A549 (cell line): ENCODE results near the gene TMEM238L. TPM values are rescaled to one million over a fixed set of nuclear protein-coding genes. Genes with fewer than 3 reads are reported as not detected.

ENCODE experiments used
- ATAC-seq, 2 experiments: fragments of 200-7000 bp in 1 of 2; fragments of >200 bp in 1 of 2; cut with Nextera tagmentation in 1 of 2; cut with Tn5 transposase in 1 of 2; 3 replicates each; pipeline versions ENCODE4 v1.8.0 to v1.9.1; 2018 to 2020; ENCODE audit warnings: mild to moderate bottlenecking in 1 of 2, moderate library complexity in 1 of 2
- CTCF ChIA-PET: fragments of 300-600 bp; sonication (Branson Sonifier 250); formaldehyde crosslinking; extraction: SDS; loops from one replicate; lab custom pipeline; 2021; ENCODE audit warnings: antibody characterized with exemption, inconsistent platforms; lab: Yijun Ruan, JAX
- POLR2A ChIA-PET: fragments of 350-600 bp; formaldehyde crosslinking; extraction: SDS; loops from one replicate; lab custom pipeline; 2021; ENCODE audit warnings: antibody characterized with exemption, inconsistent platforms; lab: Yijun Ruan, JAX
- DNase-seq, 2 experiments: peaks; one replicate each; pipeline versions ENCODE4 v3.0.0 to v3.0.0-alpha.2; 2011 to 2016; ENCODE audit warnings: low read depth in 1 of 2, low spot score in 1 of 2
- FAIRE-seq: peaks from 2 replicates; lab custom pipeline; 2011; peaks lifted over from hg19 to GRCh38; lab: Jason Lieb, UNC
- H3K27ac ChIP-seq, 2 experiments: fragments of >200 bp; sonication (Bioruptor Twin); formaldehyde crosslinking; 3 replicates each; pipeline ENCODE4 v1.5.1; 2016 to 2017
- H3K4me1 ChIP-seq: fragments of >200 bp; sonication (Bioruptor Twin); formaldehyde crosslinking; 3 replicates; pipeline ENCODE4 v1.6.1; 2016
- H3K4me2 ChIP-seq: fragments of >200 bp; sonication (Bioruptor Twin); formaldehyde crosslinking; 3 replicates; pipeline ENCODE4 v1.6.1; 2016
- H3K4me3 ChIP-seq: fragments of >200 bp; sonication (Bioruptor Twin); formaldehyde crosslinking; 3 replicates; pipeline ENCODE4 v1.5.1; 2016
- H3K9me3 ChIP-seq: fragments of >200 bp; sonication (Bioruptor Twin); formaldehyde crosslinking; 3 replicates; pipeline ENCODE4 v1.6.1; 2016
- ATOH8 ChIP-seq: fragments of 250-450 bp; sonication (Bioruptor Pico); IDR thresholded peaks from 2 replicates; pipeline ENCODE4 v1.5.0; 2020; ENCODE audit warnings: low read depth, mild to moderate bottlenecking, moderate library complexity
- CBX8 ChIP-seq: fragments of 200-600 bp; sonication (generic); IDR thresholded peaks from 2 replicates; pipeline ENCODE4 v1.6.1; 2016
- CHD2 ChIP-seq: fragments of 150-350 bp; IDR thresholded peaks from 2 replicates; pipeline ENCODE4 v1.6.1; 2014; ENCODE audit warnings: low read length; ENCODE audit not compliant: partially characterized antibody
- EHF ChIP-seq: fragments of 250-450 bp; sonication (Bioruptor Pico); IDR thresholded peaks from 2 replicates; pipeline ENCODE4 v1.5.0; 2020; ENCODE audit warnings: mild to moderate bottlenecking
- ELK1 ChIP-seq: fragments of 150-350 bp; IDR thresholded peaks from 2 replicates; pipeline ENCODE4 v1.6.1; 2014; ENCODE audit warnings: low read depth, mild to moderate bottlenecking, low read length
- ESRRA ChIP-seq: fragments of 150-350 bp; IDR thresholded peaks from 2 replicates; pipeline ENCODE4 v1.6.1; 2014; ENCODE audit warnings: mild to moderate bottlenecking, low read length, borderline replicate concordance
- HDAC2 ChIP-seq: fragments of 200-600 bp; sonication (generic); IDR thresholded peaks from 2 replicates; pipeline ENCODE4 v1.6.1; 2016
- HES2 ChIP-seq: fragments of >200 bp; sonication (Bioruptor Twin); formaldehyde crosslinking; IDR thresholded peaks from 2 replicates; pipeline ENCODE4 v1.6.1; 2016
- HMGXB4 ChIP-seq: fragments of 250-450 bp; sonication (Bioruptor Pico); IDR thresholded peaks from 2 replicates; pipeline ENCODE4 v1.5.0; 2021; ENCODE audit warnings: mild to moderate bottlenecking, moderate library complexity, borderline replicate concordance
- HOXB5 ChIP-seq: fragments of 250-450 bp; sonication (Bioruptor Pico); IDR thresholded peaks from 2 replicates; pipeline ENCODE4 v1.5.0; 2020; ENCODE audit warnings: mild to moderate bottlenecking, moderate library complexity
- KDM5A ChIP-seq: fragments of 200-600 bp; sonication (generic); IDR thresholded peaks from 2 replicates; pipeline ENCODE4 v1.6.1; 2016; ENCODE audit warnings: antibody characterized with exemption, mild to moderate bottlenecking
- MAFK ChIP-seq: fragments of 450-650 bp; IDR thresholded peaks from 2 replicates; pipeline ENCODE4 v1.6.1; 2014; ENCODE audit not compliant: partially characterized antibody
- MAZ ChIP-seq: fragments of 150-350 bp; IDR thresholded peaks from 2 replicates; pipeline ENCODE4 v1.6.1; 2014; ENCODE audit warnings: antibody characterized with exemption, low read depth, low read length, borderline replicate concordance
- NFE2L2 ChIP-seq: fragments of 150-350 bp; conservative IDR thresholded peaks from 2 replicates; pipeline ENCODE4 v1.6.1; 2014; ENCODE audit warnings: low read length
- NPAS2 ChIP-seq: fragments of 250-450 bp; sonication (Bioruptor Pico); IDR thresholded peaks from 2 replicates; pipeline ENCODE4 v1.8.0; 2022; ENCODE audit warnings: mild to moderate bottlenecking, moderate library complexity, borderline replicate concordance
- RCOR1 ChIP-seq: fragments of 150-350 bp; IDR thresholded peaks from 2 replicates; pipeline ENCODE4 v1.6.1; 2014; ENCODE audit warnings: antibody characterized with exemption, low read length, low read depth
- REST ChIP-seq: fragments of 200-600 bp; sonication (generic); IDR thresholded peaks from 2 replicates; pipeline ENCODE4 v1.6.1; 2016; ENCODE audit warnings: antibody characterized with exemption, mild to moderate bottlenecking, moderate library complexity
- RFX5 ChIP-seq: fragments of 450-650 bp; IDR thresholded peaks from 2 replicates; pipeline ENCODE4 v1.7.1; 2014; ENCODE audit warnings: antibody characterized with exemption, mild to moderate bottlenecking, moderate library complexity
- SMC3 ChIP-seq: fragments of >200 bp; sonication (Bioruptor Twin); formaldehyde crosslinking; IDR thresholded peaks from 3 replicates; pipeline ENCODE4 v1.6.1; 2018; ENCODE audit warnings: inconsistent platforms
- SREBF2 ChIP-seq: fragments of 450-650 bp; IDR thresholded peaks from 2 replicates; pipeline ENCODE4 v1.6.1; 2014; ENCODE audit warnings: mild to moderate bottlenecking, moderate library complexity
- TFCP2L1 ChIP-seq: fragments of 250-450 bp; sonication (Bioruptor Pico); IDR thresholded peaks from 2 replicates; pipeline ENCODE4 v1.5.0; 2021; ENCODE audit warnings: mild to moderate bottlenecking
- TP53 ChIP-seq: fragments of 250-450 bp; sonication (Bioruptor Pico); IDR thresholded peaks from 2 replicates; pipeline ENCODE4 v1.5.0; 2021; ENCODE audit warnings: mild to moderate bottlenecking, moderate library complexity
- ZC3H11A ChIP-seq: fragments of 450-650 bp; IDR thresholded peaks from 2 replicates; pipeline ENCODE4 v1.6.1; 2014; ENCODE audit warnings: antibody characterized with exemption, mild to moderate bottlenecking
- ZFP36 ChIP-seq: fragments of 450-650 bp; IDR thresholded peaks from 2 replicates; pipeline ENCODE4 v1.6.1; 2014; ENCODE audit warnings: borderline replicate concordance; ENCODE audit not compliant: partially characterized antibody
- ZSCAN20 ChIP-seq: fragments of 250-450 bp; sonication (Bioruptor Pico); IDR thresholded peaks from 2 replicates; pipeline ENCODE4 v1.8.0; 2022; ENCODE audit warnings: mild to moderate bottlenecking, moderate library complexity
- WGBS: methylation state at CpG from one replicate; pipeline ENCODE4 v1.1.6; 2017; ENCODE audit errors: missing lambda C conversion rate; 5-methylcytosine and 5-hydroxymethylcytosine counted together
- polyA plus RNA-seq, 4 experiments: library from polyadenylated mRNA; depleted of rRNA in 3 of 4; stranded (reverse); fragments of >200 nt; fragmentation: RNase III in 1 of 4; extraction: RNeasy Plus Mini Kit Qiagen cat#74134 plus additional on column Dnase treatment in 1 of 4; gene quantifications; 2 replicates in 3 of 4; 3 replicates in 1 of 4; pipeline ENCODE4 v1.2.3, GENCODE V29; 2011 to 2017

TMEM238L gene
- polyA plus RNA-seq, 2 of the 4 experiments (the other 2 are of a cell fraction) = not detected

GRCh38 chr17:10842658-10843057, 38.8 kb upstream of the TMEM238L start (continued):
- TF ChIP-seq ATOH8 (CRISPR knock-in tag) (no peak), REST (no peak), HOXB5 (no peak), MAFK (no peak)

- DNase-seq = no peak
- Histone ChIP-seq H3K4me3 (no peak overlapping the region), H3K4me1 (no peaks in the 10 kb centered on the region), H3K9me3 (no peaks in the 10 kb centered on the region), H3K27ac (no peak overlapping the region), H3K4me2 (no peak overlapping the region)
- ChIA-PET POLR2A (no interaction called here), CTCF (interaction anchor here (0.7 to 7.9 kb wide), 4 partner anchors 12 to 192 kb away, joined by 3 to 127 read pairs (median 6); no protein-coding TSS in a partner anchor)
- ATAC-seq = no peak
- FAIRE-seq = no peak
- 62% methylated on average over 5 of the region's 5 CpGs for WGBS
- TF ChIP-seq HOXB5 (no peak), ZC3H11A (no peak), RCOR1 (no peak), ZSCAN20 (no peak), MAFK (peak; percentile 65), NPAS2 (CRISPR knock-in tag) (no peak), HES2 (no peak)
Measured at GRCh38 chr17:10838682-10839081, 34.8 kb upstream of the TMEM238L start.

- ATAC-seq (no peak), FAIRE-seq (no peak), DNase-seq (no peak)
- Histone ChIP-seq H3K27ac (no peak within 1 kb of the TSS), H3K4me3 (no peak within 1 kb of the TSS), H3K4me2 (no peak within 1 kb of the TSS), H3K4me1 (no peaks in the 10 kb centered on the region), H3K9me3 (no peaks in the 10 kb centered on the region)
- TF ChIP-seq ZFP36 = no peak
- TF ChIP-seq CBX8 = no peak
- no peak for TF ChIP-seq ESRRA
- TF ChIP-seq MAZ = no peak
- no peak for TF ChIP-seq KDM5A
- no peak for TF ChIP-seq NPAS2 (CRISPR knock-in tag)
- no peak for TF ChIP-seq MAFK
- TF ChIP-seq SREBF2 = no peak
- TF ChIP-seq TFCP2L1 (CRISPR knock-in tag) = no peak
- TF ChIP-seq CHD2 = no peak
- no peak for TF ChIP-seq TP53 (CRISPR knock-in tag)
- no peak for TF ChIP-seq HMGXB4 (CRISPR knock-in tag)
- TF ChIP-seq EHF (CRISPR knock-in tag) = no peak
- no peak for TF ChIP-seq SMC3
- no peak for TF ChIP-seq NFE2L2
- no peak for TF ChIP-seq RFX5
- no peak for TF ChIP-seq HDAC2
- no peak for TF ChIP-seq ELK1
- 36% methylated on average over 8 of the region's 8 CpGs for WGBS
- CTCF ChIA-PET = interaction anchor here (1.4 to 2.2 kb wide), 3 partner anchors 16 to 191 kb away, joined by 3 to 9 read pairs (median 8); no protein-coding TSS in a partner anchor
- POLR2A ChIA-PET = no interaction called here
Measured at GRCh38 chr17:10837921-10838320, 34.0 kb upstream of the TMEM238L start, which contains the start of gene PIRT. Gene PIRT (minus strand): TSS chr17:10838087. CDS start chr17:10825645, 12,442 bp downstream.
